ENCODE measurements around the gene AIFM3.

AIFM3 gene

DNA sequence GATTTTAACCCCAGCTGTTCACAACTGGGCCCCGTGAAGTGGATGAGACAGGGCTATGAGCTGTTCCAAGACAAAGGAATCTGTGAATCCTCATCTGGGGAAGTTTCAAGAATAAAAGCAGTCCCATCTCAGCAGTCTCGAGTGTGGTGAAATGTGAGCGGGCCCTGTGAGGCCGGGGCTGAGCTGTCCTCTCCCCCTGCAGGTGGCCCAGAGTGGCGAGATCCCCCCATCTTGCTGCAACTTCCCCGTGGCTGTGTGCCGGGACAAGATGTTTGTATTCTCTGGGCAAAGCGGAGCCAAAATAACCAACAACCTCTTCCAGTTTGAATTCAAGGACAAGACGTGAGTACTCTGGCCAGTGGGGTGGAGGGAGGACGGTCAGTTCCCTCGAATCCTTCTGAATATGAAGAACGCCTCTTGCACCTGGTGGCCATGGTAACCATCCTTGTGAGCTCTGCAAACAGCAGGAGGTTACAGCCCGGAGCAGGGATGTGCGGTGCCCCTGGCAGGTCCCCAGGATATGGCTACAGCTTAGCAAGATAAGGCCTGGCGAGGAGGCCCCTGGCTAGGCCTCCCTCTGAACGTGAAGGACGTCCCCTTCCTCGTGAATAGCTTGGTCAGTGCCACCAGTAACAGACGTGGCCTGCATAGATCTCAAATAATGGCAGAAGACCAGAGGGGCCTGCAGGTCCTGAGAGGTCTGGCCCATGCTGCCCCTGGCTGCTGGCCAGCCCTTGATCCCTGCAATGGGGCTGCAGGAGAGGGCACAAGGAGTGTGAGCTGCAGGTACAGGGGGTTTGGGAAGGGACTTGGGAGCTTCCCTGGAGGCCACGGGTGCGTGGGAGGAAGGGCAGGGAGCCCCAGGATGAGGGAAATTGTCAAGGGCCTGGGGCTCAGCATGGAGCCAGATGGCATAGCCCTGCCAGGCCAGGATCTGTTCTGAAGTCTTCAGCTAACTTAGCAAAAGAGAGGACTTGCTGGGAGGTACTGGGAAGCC lies 23.4 kb downstream of the AIFM3 start:
- Histone ChIP-seq H3K4me3 (ENCODE audit: low read length) (no peak overlapping the region), H3K9me3 (replicated peaks; ENCODE audit: insufficient read depth, low read length) (no peaks in the 10 kb centered on the region), H3F3A (ENCODE audit: insufficient read depth, low read length) (no peaks in the 10 kb centered on the region), H3K27ac (ENCODE audit: low read length) (no peak overlapping the region), H3K9ac (ENCODE audit: low read length) (no peak overlapping the region), H3K27me3 (replicated peaks; ENCODE audit: insufficient read depth, low read length) (no peaks in the 10 kb centered on the region), H3K4me1 (ENCODE audit: low read length) (no peaks in the 10 kb centered on the region), H4K20me1 (ENCODE audit: insufficient read depth, low read length) (no peaks in the 10 kb centered on the region), H2AFZ (ENCODE audit: low read length) (no peak overlapping the region), H3K4me2 (ENCODE audit: low read depth, low read length) (no peak overlapping the region), H3K79me2 (ENCODE audit: low read length) (no peaks in the 10 kb centered on the region), H3K9me2 (replicated peaks; ENCODE audit: insufficient read depth, low read length) (no peaks in the 10 kb centered on the region), H3K36me3 (replicated peaks; ENCODE audit: insufficient read depth, low read length) (no peaks in the 10 kb centered on the region)
- no peak for DNase-seq
- TF ChIP-seq EZH2 (optimal IDR thresholded peaks at IDR 0.05; ENCODE audit: low read depth, low read length) (no peak), EZH2phosphoT487 (IDR thresholded peaks at IDR 0.05; ENCODE audit: low read length) (no peak)
- TF ChIP-seq, protein P1, sequence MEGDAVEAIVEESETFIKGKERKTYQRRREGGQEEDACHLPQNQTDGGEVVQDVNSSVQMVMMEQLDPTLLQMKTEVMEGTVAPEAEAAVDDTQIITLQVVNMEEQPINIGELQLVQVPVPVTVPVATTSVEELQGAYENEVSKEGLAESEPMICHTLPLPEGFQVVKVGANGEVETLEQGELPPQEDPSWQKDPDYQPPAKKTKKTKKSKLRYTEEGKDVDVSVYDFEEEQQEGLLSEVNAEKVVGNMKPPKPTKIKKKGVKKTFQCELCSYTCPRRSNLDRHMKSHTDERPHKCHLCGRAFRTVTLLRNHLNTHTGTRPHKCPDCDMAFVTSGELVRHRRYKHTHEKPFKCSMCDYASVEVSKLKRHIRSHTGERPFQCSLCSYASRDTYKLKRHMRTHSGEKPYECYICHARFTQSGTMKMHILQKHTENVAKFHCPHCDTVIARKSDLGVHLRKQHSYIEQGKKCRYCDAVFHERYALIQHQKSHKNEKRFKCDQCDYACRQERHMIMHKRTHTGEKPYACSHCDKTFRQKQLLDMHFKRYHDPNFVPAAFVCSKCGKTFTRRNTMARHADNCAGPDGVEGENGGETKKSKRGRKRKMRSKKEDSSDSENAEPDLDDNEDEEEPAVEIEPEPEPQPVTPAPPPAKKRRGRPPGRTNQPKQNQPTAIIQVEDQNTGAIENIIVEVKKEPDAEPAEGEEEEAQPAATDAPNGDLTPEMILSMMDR (IDR thresholded peaks at IDR 0.05; ENCODE audit: low read length): no peak

DNA sequence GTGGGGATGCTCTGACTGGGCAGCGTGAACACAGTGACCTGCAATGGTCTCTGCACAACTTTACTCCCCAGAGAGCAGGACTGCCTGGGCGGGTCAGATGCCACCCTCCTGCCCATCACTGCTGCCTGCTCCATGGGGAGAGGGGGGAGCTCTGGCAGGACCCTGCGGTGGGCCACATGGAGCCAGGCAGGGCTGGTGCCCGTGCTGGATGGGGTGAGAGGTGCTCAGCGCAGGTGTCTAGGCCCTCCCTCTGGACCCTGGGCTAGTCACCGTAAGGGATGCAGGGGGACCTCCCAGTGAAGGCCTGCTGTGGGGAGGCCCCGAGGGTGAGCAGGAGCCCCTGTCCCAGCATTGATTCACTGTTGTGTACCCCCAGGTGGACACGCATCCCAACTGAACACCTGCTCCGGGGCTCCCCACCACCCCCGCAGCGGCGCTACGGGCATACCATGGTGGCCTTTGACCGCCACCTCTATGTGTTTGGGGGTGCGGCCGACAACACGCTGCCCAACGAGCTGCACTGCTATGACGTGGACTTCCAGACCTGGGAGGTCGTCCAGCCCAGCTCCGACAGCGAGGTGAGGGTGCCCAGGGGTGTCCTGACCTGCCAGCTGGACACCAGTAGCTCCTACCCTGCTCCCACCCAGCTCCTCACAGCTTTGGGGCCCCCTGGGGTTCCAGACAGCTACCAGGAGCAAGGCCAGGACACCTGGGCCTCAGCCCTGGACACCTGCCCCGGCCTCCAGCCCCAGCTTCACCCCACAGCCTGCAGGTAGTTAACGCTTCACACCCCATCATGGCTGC lies 24.4 kb downstream of the AIFM3 start:
- no peaks in the 10 kb centered on the region for H3K9me3 ChIP-seq (replicated peaks; ENCODE audit: insufficient read depth, low read length)
- no peak for DNase-seq
- H3K27ac ChIP-seq (ENCODE audit: low read length): no peak overlapping the region
- H3K4me1 ChIP-seq (ENCODE audit: low read length): no peaks in the 10 kb centered on the region
- H3F3A ChIP-seq (ENCODE audit: insufficient read depth, low read length): no peaks in the 10 kb centered on the region
- H3K36me3 ChIP-seq (replicated peaks; ENCODE audit: insufficient read depth, low read length): no peaks in the 10 kb centered on the region
- TF ChIP-seq EZH2 (optimal IDR thresholded peaks at IDR 0.05; ENCODE audit: low read depth, low read length): no peak
- TF ChIP-seq EZH2phosphoT487 (IDR thresholded peaks at IDR 0.05; ENCODE audit: low read length): no peak
- TF ChIP-seq, protein P1 (IDR thresholded peaks at IDR 0.05; ENCODE audit: low read length): no peak
- H3K9me2 ChIP-seq (replicated peaks; ENCODE audit: insufficient read depth, low read length): no peaks in the 10 kb centered on the region
- no peak overlapping the region for H3K4me2 ChIP-seq (ENCODE audit: low read depth, low read length)
- no peak overlapping the region for H3K4me3 ChIP-seq (ENCODE audit: low read length)
- H4K20me1 ChIP-seq (ENCODE audit: insufficient read depth, low read length): no peaks in the 10 kb centered on the region
- H3K9ac ChIP-seq (ENCODE audit: low read length): no peak overlapping the region
- no peaks in the 10 kb centered on the region for H3K27me3 ChIP-seq (replicated peaks; ENCODE audit: insufficient read depth, low read length)
- no peaks in the 10 kb centered on the region for H3K79me2 ChIP-seq (ENCODE audit: low read length)
- no peak overlapping the region for H2AFZ ChIP-seq (ENCODE audit: low read length)

DNA sequence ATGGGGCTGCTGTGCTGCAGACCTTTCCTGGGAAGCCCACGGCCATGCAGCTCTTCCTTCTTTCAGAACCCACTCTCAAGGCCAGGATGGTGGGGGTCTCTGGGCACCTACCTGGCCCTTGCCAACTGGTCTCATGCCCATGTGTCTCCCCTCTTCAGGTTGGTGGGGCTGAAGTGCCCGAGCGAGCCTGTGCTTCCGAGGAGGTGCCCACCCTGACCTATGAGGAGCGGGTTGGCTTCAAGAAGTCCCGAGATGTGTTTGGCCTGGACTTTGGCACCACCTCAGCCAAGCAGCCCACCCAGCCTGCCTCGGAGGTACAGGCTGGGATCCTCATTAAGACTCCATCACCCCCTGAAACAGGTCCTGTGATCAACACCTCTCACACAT lies 25.0 kb downstream of the AIFM3 start:
- TF ChIP-seq, protein P1 (IDR thresholded peaks at IDR 0.05; ENCODE audit: low read length): no peak
- no peak for TF ChIP-seq EZH2 (optimal IDR thresholded peaks at IDR 0.05; ENCODE audit: low read depth, low read length)
- no peak for TF ChIP-seq EZH2phosphoT487 (IDR thresholded peaks at IDR 0.05; ENCODE audit: low read length)
- no peaks in the 10 kb centered on the region for H3K4me1 ChIP-seq (ENCODE audit: low read length)
- no peak overlapping the region for H3K27ac ChIP-seq (ENCODE audit: low read length)

More for the DNA sequence above, 25.0 kb downstream of the AIFM3 start:
- no peak overlapping the region for H3K4me2 ChIP-seq (ENCODE audit: low read depth, low read length)
- no peaks in the 10 kb centered on the region for H4K20me1 ChIP-seq (ENCODE audit: insufficient read depth, low read length)
- no peak overlapping the region for H3K9ac ChIP-seq (ENCODE audit: low read length)
- H3K36me3 ChIP-seq (replicated peaks; ENCODE audit: insufficient read depth, low read length): no peaks in the 10 kb centered on the region
- no peaks in the 10 kb centered on the region for H3K79me2 ChIP-seq (ENCODE audit: low read length)
- no peak overlapping the region for H2AFZ ChIP-seq (ENCODE audit: low read length)
- DNase-seq: no peak
- no peaks in the 10 kb centered on the region for H3F3A ChIP-seq (ENCODE audit: insufficient read depth, low read length)
- H3K27me3 ChIP-seq (replicated peaks; ENCODE audit: insufficient read depth, low read length): no peaks in the 10 kb centered on the region
- no peak overlapping the region for H3K4me3 ChIP-seq (ENCODE audit: low read length)
- no peaks in the 10 kb centered on the region for H3K9me3 ChIP-seq (replicated peaks; ENCODE audit: insufficient read depth, low read length)
- no peaks in the 10 kb centered on the region for H3K9me2 ChIP-seq (replicated peaks; ENCODE audit: insufficient read depth, low read length)

Data from MM.1S (cell line).